NCI-H1694 (cell line): ENCODE results near the gene NT5DC1.
"Not testable (repeated sequence)": the region's sequence is repeated elsewhere in the genome, so short reads cannot be mapped to it uniquely, and the experiment has no call there.

Experiments
- DNase-seq: peaks from one replicate; lab custom pipeline; 2025; lab: John Stamatoyannopoulos, UW

NT5DC1 gene

DNA sequence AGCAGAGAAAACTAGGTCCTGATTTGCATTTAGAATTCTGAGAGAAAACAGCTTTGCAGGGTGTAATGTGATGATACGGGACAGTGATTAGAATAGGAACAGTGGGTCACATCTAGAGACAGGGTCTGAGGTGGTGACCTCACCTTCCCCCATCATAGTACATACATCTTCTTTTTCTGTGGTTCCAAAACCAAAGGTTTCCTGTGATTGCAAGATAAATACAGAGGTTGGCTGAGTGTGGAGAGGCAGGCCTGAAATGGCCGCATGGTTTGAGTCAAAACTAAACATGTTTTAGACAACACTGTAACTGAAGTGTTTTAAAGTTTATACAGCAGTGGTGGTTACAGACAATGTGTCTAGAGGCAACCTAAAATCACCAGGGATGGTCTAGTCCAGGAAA, 10.4 kb upstream of the NT5DC1 start:
- DNase-seq = no peak

DNA sequence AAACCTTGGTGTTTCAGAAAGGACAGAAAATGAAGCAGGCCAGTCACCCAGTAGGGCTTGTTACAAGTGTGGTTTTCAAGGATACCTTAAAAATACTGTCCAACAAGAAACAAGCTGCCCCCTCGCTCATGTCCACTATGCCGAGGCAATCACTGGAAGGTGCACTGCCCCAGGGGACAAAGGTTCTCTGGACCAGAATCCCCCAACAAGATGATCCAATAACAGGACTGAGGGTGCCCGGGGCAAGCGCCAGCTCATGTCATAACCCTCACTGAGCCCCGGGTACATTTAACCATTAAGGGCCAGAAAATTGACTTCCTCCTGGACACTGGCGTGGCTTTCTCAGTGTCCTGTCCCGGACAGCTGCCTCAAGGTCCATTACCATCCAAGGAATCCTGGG, 6.6 kb upstream of the NT5DC1 start:
- DNase-seq = no peak

DNA sequence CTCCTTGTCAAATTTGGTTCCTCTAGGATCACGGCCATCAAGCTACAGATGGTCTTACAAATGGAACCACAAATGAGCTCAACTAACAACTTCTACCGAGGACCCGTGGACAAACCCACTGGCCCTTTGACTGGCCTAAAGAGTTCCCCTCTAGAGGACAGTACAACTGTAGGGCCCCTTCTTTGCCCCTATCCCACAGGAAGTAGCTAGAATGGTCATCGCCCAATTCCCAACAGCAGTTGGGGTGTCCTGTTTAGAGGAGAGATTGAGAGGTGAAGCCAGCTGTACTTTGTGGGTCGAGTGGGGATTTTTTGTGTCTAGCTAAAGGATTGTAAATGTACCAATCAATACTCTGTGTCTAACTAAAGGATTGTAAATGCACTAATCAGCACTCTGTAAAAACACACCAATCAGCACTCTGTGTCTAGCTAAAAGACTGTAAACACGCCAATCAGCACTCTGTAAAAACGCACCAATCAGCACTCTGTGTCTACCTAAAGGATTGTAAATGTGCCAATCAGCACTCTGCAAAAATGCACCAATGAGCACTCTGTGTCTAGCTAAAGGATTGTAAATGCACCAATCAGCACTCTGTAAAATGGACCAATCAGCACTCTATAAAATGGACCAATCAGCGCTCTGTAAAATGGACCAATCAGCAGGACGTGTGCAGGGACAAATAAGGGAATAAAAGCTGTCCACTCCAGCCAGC, 4.4 kb upstream of the NT5DC1 start:
- not testable (repeated sequence) for DNase-seq

DNA sequence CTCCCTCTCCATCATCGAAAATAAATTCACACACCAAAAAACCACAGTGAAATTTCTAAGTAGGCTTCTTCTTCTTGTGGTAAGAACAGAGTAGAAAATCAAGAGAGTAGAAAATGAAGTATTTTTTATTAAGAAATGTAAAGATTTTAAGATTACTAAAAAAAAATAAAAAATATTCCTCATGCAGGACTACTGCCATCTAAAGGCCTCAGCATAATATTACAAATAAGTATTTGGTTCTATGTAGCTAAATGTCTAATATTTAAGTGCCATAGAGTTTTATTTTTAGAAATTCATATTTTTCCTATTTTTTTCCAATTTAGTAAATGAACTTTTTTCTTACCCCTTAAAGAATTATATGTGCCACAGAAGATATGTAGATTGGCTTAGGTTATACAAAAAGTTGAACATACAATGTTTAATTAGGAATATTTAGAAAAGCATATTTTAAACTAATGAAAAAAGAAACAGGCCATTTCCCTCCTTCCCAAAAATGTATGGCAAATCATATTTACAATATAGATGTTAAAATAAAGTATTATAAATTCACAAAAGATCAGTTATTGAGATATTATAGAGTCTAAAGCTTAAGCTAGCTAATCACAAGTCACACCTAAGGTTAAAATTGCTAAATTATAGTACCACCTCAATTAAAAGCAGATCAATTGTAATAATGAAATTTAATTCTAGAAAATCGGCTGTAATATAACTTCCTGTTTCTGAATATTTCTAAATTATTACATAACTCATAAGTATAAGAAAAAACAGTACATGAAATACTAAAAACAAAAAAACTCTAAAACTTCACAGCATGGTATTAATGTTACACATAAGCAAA, 3.5 kb upstream of the NT5DC1 start:
- no peak for DNase-seq

DNA sequence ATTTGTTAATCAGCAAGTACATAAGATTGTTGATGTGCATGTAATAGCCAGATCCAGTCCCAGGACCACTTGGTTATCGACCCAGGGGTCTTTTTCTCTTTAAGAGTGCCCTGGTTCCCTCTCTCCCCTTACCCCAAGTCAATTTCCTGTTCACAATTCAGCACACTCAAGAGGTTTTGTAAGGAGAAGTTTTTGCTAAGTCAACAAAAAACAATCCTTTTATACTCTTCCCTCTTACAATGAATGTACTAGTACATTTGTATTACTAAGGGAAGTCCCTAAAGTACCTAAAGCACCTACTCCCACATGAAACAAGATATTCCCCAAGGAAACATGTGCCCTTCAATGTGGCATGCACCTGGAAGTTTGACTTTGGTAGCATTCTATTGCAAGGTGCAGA, 1.6 kb upstream of the NT5DC1 start:
- no peak for DNase-seq

DNA sequence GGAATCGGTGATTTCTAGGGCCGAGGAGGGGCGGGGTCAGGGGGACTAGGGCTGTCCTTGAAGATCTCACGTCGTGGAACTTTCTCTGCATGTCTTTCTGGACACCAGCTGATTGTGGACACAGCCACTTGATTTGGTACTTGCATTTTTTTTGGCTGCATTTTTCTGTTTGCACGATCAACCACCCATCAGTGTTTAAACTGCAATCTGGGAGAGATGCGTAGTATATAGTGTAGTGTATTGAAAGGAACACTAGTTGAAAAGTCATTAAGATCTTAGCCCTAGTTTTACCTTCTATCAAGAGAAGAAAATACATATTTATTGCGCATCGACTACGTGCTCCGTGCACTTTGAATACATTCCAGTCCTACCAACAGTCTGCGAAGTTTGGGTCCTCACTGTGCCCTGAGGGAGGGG, 657 bp downstream of the NT5DC1 start:
- DNase-seq = no peak

DNA sequence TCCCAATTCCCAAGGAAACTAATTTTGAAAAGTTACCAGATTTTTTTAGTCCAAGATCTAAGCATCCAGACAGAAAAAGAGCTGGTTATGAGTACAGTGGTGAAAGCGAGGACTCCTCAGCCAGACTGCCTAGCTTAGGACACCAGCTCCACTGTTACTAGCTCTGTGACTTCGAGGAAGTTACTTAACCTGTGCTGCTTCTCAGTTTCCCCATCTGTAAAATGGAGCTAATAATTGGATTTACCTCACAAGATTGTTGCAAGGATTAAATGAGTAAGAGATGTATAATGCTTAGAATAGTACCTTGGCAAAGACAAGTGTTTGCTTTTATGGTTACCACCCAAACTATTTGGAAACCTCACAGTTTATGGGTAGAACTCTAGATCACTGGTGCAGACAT, 1.1 kb downstream of the NT5DC1 start:
- DNase-seq = no peak

DNA sequence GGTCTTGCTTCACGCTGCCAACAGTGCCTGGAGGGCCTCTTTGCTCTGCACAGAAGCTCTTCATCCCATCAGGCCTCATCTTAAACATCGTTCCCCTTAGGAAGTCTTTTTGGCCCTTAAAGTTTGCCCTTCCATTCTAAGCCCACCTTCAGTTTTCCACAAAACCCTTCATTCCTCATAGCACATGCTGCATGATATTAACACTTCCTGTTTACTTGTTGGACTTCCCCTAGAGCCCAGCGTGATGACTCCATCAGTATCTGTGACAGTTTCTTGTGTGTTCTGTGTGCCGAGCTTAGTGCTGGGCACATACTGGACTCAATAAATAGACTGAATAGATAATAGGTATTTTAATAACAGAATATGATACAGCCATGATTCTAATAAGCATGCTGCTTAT, 2.2 kb downstream of the NT5DC1 start:
- DNase-seq = no peak

DNA sequence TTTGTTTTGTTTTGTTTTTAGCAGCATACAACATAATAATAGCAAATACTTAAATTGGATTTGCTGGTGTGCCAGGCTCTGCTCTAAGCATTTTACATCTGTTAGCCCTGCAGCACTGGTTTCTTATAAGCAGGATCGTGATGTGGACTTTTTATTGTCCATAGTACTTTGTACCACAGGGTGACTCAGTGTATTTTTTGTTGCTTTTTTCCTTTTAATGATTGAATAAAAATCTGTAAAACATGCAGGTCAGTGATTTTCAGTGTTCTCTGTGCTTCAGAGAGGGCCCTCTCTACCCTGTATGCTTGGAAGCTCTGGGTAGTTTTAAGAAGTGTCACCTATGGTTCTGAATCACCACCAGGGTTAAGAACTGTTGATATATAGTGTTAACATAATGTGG, 4.0 kb downstream of the NT5DC1 start:
- DNase-seq = no peak

DNA sequence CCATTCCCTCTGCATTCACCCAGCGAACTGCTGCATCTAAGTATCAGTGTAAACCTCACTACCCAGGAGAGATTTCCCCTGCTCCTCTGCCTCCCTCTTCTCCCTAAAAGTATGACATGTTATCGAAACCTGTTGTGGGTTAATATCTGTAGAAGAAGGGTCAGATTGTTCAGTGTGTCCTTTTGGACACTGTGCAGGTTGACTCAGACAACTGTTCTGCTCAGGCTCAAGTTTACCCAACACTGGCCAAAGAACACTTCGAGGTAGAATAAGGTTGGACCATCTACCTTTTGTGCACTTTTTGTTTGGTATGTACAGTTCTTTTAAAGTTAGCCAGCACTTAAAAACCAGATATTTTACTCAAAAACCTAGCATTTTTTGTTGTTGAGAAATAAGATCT, 4.6 kb downstream of the NT5DC1 start:
- no peak for DNase-seq

DNA sequence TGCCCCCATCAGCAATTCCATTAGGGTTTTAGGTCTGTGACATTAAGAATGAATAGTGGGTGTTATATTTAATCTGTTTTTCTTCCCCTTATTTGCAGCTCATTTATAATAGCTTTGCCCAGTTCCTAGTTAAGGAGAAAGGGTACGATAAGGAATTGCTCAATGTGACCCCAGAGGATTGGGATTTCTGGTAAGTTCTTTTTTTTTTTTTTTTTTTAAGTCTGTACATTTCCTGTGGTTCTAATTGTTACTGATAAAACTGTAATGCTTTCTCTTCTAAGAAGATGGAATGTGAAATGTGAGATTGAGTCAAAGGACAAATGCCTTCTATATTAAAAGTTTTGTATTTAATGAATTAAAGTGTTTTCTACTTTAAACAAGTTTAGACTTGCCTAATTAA, 5.5 kb downstream of the NT5DC1 start:
- DNase-seq = no peak

DNA sequence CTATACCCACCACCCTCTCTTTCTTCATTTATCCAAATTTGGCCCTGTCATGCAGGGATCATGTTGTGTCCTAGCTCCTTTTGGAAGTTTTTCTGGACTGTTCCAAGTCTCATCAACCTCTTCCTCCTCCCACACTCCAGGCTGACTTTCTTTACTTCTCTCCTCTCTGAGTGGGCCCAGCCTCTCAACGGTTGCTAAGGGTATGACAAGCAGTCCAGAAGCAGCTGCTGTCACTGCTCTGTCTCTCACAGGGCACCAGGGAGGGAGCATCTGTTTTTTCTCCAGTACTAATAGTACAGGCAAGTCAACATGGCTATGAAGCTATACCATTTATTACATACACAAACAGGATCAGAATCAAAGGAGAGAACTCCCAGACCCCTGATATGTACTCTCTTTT, 8.2 kb downstream of the NT5DC1 start:
- no peak for DNase-seq

DNA sequence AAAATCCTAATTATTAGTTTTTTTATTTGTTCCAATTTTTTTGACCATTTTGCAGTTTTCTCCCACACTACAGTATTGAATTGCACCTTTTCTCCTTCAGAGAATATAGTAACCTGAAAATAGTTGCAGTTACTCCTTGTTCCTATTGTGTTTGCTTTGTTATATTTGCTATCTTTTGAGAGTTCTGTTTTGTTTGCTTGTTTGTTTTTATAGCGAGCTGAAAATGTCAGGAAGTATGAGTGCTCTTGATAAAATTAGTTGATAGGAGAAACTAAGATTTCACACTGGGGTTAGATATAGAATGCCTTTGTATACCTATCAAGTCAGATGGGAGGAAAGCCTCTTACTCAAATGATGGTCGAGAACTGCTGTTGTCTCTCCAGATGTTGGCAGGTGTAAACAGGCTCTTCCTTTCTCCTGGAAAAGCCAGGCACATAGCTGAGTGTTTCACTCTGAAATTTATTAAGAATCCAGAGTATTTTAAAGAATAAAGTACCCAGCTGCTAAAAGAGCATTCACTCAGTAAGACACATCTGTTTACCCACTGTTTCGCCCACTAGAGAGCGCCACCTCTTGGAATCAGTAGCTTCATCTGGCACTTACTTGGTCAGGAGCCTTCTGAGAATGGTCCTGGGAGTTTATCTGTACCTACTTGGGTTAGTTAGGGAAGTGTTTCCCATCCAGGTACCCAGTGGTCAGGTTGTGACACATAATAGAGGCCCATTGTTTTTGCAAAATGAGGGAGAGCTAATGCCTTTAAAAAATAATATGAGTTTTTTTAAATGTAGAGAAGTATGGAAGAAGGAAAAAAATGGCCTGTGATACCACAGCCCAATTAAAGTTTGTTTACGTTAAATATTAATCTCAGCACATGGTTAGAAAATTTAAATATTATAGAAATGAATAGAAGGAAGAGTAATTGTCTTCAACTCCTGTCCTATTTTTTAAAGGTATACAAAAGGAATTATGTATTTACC, 11.2 kb downstream of the NT5DC1 start:
- peak; percentile 5 for DNase-seq

DNA sequence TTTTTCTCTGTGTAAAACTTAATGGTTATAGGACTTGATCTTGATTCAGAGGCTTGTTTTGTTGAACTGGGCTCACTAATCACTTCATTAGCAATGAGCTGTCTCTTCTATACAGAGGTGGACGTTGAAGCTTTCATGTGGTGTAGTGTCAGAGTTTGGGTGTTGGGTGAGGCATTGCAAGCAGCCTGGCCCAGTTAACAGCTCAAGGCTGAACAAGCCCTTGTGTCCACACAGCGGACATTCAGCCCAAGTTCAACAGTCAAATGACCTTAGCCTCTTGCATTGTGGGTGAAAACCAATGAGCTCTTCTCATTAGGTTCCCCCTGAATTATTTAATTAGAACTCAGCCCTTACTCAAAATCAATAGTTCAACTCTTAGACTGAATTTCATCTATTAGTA, 12.7 kb downstream of the NT5DC1 start:
- no peak for DNase-seq

DNA sequence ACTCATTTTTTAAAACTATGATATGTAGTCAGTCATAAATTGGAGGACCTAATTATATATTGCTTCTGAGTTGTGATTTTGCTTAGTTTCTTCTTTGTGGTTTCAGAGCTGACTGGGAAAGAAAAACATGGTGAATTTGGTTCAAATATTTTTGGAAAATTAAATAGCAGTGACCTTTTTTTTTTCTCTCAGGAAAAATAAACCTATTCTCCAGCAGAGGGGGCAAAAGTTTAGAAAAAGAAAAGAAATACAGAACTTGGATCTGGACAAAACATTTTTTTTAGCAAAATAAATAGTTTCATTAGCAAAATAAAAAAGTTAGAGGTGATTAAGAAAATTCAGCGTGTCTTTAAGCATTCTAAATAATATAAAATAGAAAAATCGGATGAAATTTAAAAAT, 15.1 kb downstream of the NT5DC1 start:
- no peak for DNase-seq

DNA sequence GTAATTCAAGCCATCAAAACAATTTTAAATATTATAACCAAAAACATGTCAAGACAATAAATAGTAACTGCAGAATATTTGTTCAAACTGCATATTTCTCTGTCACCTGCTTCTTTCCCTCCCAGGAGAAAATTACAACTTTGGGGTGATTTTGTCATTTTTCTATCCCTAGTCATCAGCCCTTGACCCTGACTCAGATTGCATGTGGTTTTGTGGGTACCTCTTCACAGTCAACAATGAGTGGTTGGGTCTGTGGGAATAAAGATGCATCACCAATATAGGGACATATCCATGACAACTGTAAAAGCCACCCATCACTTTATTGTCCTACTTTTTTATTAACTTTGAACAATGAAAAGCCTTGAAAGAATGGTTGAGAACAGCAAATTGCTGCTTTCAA, 18.0 kb downstream of the NT5DC1 start:
- DNase-seq = no peak

DNA sequence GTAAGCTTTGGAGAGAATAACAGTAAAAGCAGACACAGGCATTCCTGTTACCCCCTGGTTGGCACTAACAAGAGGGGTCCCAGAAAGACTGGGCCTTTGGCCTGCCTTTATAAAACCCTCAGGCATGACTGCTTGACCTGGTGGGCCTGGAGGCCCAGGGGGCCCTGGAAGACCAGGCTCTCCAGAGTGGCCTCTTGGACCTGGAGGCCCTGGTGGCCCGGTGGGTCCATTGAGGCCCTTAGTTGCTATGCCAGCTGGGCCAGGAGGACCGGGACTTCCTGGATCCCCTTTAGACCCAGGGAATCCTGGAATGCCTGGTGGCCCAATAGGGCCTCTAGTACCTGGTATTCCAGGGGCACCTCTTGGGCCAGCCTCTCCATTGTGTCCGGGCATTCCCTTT, 19.8 kb downstream of the NT5DC1 start:
- DNase-seq = no peak

DNA sequence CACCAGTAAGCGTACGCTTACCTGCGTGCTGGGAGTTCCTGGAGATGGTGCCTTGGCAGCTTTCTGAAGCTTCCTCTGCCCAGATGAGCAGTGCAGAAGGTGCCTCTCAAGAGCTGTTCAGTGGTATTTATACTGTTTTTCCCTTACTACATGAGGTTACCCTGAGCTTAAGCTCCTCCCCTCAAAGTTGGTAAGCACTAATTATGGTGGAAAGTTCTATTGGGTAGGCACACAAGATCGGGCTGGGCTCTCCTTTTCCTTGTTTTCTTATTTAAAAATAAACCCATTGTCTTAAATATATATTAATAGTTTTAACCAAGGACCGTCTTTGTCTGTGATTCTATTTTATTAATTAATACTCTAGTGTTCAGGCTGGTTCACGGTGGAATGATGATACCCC, 25.4 kb downstream of the NT5DC1 start, which contains the start of gene COL10A1:
COL10A1 (minus strand) TSS at position 101 of the 400 bp plus-strand sequence. CDS start 640 bp downstream, outside the sequence.
- no peak for DNase-seq

DNA sequence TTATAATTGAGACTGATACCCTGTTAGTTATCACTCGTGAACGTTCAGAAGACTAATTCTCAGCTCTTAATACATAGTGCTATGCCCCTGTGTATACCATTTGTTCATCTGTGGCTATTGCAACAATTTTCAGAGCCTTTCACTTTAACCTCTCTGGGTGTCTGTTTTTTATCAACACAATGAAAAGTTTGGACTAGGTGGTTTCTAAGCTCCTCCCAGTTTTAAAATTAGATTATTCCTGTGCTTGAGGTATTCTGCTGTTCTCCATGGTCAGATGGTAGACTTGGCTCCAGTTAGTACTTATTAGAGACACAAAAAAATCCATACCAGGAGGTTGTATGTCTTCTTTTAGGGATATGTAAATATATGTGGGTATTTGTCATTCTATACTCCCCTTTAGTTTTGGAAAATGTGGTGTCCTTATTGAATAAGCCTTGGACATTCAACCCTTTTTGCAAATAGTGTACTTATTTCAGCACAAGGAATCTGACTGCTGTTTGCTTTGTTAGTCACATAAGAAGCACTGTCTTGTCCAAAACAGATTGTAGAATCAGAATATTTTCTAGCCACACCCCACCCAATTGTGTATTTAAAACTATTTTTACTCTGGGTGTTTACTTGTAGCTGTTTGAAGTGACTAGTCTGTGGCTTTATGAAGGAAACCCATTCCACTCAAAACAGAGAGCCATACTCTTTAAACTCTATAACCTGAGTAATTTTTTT, 27.3 kb downstream of the NT5DC1 start:
- DNase-seq = no peak

DNA sequence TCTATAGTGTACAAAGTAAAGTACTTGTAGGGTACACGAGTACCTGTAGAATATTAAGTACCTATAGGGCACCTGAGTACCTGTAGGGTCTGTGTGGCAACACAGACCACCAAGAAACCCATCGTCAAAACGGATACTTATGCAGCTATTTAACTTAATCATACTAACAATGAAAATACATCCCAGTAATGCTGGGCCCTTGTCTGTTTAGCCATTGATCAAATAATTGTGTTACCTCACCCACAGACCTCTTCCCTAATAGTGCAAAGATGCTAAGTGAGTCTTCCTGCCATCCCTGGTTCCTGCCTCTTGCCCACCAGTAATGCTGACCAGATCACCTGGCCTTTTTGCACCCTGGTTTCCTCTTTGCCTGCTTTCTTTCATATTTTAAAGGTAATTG, 32.8 kb downstream of the NT5DC1 start:
- no peak for DNase-seq

DNA sequence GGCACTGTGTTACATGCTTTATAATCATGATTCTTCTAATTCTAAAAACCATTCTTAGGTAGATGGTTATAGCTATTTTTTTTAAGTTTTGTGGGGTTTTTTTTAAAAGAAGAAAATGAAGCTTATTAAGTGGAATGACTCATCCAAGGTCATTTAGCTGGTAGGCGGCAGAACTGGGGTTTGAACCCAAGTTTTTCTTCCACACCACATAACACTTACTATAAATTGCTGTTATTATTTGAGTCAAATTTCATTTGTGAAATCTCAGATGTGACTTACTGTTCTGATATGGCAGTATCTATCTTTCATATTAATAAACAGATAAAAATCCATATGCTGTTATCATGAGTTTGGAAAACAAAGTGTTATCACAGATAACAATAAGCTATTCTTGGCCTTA, 35.7 kb downstream of the NT5DC1 start:
- no peak for DNase-seq

DNA sequence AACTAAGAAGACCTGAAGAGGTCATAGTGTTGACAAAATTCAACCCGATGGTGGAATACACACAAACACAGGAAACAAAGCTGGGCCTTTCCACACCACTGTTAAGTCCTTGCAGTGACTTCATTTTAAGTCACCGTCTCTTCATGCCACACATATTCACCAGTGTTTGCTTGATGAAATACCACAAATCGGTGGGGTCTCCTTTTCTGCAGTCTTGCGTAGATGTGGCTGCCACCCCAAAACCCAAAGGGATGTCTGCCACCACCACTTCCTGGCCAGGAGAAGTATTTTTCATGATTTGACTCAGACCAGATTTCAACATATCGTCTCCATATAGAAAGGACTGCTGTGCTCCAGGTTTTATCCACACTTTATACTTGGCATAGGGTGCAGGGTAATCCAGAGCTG, 36.3 kb downstream of the NT5DC1 start:
- no peak for DNase-seq
